ENCODE data around the gene SCFD2. TPM values are rescaled to one million over a fixed set of nuclear protein-coding genes. Genes with fewer than 3 reads are reported as not detected.
"Not testable (repeated sequence)": the region's sequence is repeated elsewhere in the genome, so short reads cannot be mapped to it uniquely, and the experiment has no call there.

SCFD2 gene
- total RNA-seq, 1 donor from 2014 or later, result 29.9 TPM

DNA sequence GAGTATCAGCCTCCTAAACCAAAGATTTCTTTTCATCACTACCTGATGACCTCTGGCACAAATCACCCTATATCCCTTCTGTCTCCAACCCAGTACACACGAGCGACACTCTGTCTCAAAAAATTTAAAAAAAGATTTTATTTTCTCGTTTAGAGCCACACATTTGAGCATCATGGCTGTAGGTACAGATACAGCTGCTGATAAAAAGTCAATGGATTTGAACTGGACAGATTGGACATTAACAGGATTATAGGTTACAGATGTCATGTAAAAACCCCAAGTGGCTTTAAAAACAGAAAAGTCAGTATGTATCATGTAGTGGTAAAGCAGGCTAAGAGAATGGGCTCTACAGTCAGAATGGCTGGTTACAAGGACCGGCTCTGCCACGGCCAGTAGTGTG is 171.1 kb downstream of the SCFD2 start:
- intact Hi-C loops (cut with micrococcal nuclease), result loop anchor here (5.0 to 10.0 kb wide), 4 partner anchors 180 to 898 kb away; partner anchors contain the start of gene LNX1

GRCh38 chr4:53193111-53193510 is 172.8 kb downstream of the SCFD2 start:
- intact Hi-C loops (cut with micrococcal nuclease), result loop anchor here (10.0 kb wide), 3 partner anchors 178 to 402 kb away; partner anchors contain the start of gene LNX1

DNA sequence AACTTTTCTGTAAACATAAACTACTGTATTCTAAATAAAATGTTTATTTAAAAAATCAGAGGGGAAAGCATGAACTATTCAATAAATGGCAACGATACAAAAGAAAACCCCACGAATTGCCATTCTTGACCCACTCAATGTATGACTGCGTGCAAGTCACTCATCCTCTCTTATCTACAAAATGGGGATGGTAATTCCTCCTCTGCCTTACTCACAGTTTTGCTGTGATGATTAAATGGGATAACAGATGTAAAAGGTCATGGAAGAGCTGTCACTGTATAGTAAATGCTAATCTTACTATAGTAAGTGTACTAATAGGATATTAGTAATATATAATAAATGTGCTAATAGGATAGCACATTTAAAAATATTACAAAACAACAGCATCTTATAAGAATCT is 173.4 kb downstream of the SCFD2 start:
- intact Hi-C loops (cut with micrococcal nuclease), result loop anchor here (10.0 kb wide), 3 partner anchors 178 to 402 kb away; partner anchors contain the start of gene LNX1

GRCh38 chr4:53191997-53192396 is 173.9 kb downstream of the SCFD2 start:
- intact Hi-C loops (cut with micrococcal nuclease), result loop anchor here (10.0 kb wide), 3 partner anchors 177 to 403 kb away; partner anchors contain the start of gene LNX1

DNA sequence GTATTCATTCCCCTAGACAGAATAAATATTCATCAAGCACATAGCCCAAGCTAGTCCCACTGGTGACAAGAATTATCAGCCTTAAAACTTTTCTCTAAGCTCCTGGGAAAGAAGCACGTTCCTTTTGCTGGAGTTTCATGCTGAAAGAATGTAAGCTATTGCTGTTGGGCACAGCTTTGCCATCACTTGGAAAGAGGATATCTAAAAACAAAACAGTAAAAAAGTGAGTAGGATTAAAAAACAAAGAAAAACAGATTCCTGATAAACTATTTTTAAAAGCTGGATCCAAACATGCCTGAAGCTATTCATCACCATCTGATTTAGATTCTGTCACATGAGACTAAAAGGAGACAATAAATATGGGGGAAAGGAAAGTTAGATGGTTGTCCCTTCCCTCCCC is 176.8 kb downstream of the SCFD2 start:
- intact Hi-C loops (cut with micrococcal nuclease), result no loop called here

DNA sequence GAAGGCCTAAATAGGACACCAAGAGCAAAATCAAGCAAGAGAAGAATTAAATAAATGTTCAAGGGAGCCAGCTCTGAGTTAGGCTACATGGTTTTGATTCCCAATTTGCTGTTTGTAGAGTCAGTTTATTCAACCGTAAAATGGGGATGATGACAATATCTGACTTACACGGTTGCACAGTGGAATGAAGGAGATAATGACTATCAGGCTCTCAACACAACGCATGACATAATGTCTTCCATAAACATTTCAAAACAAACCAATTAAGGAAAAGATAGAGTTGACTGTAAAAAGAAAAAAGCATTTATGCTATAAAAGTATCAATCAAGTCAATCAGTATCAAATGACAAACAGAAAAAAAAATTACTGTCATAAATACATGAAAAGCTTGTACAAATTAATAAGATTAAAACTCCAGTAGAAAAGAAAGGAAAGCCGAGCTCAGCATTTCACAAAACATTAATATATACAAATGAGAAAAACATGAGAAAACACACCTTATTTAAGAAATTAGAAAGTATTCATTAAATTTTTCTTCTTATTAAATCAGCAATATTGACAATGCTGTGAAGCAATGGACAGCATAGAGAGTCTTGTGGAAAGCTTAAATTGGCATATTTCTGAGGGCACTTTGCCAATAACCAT is 179.0 kb downstream of the SCFD2 start:
- intact Hi-C loops (cut with micrococcal nuclease), result no loop called here

DNA sequence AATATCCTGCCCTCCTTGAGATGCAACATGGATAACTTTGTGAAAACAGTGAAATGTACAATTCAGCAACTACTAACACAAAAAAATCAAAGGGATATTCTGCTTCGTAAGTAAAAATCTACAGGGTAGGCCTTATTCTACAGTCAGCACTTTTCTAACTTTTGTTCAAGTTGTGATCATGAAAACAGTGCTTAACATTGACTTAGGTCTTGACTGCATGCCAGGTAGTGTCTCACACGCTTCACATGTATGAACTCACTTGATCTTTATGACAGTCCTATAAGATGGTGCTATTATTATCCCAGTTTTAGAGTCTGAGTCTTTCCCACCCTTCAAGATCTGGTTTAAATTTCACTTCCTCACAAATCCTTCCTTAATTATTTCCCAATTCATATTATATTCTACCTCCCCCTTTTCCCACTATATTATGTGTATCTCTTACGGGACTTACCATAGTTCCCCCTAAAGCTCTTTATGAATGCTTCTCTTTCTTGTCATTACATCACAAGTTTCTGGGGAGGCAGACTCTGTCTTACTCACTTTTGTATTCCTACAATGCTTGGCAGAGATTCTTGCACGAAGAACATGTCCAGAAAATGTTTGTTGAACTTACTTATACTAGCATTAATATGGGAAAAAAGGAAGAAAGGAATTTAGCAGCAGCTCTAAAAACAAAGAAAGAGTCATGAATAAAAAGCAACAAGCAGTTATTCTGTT is 179.8 kb downstream of the SCFD2 start:
- intact Hi-C loops (cut with micrococcal nuclease), result no loop called here

- intact Hi-C loops (cut with micrococcal nuclease), result no loop called here
Measured at GRCh38 chr4:53183754-53184153, 182.1 kb downstream of the SCFD2 start.

- intact Hi-C loops (cut with micrococcal nuclease), result not testable (repeated sequence)
Measured at GRCh38 chr4:53177751-53178150, 188.1 kb downstream of the SCFD2 start.

DNA sequence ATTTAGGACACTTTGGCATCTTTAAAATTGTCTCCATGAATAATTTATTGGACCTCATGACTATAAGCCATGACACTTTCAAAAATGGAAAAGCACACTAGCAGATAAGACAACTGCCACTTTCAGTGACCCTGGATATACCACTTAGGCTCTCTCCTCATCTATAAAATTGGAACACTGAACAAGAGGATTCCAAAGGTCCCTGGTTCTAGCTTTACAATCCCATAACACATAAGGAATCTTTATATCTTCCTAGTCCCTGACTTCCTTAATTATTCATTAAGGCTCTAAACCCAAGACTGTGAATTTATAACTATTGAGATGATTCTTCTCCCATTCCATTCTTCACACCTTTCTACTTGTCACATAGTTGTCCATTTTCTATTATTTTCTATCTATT is 190.2 kb downstream of the SCFD2 start:
- intact Hi-C loops (cut with micrococcal nuclease), result no loop called here

DNA sequence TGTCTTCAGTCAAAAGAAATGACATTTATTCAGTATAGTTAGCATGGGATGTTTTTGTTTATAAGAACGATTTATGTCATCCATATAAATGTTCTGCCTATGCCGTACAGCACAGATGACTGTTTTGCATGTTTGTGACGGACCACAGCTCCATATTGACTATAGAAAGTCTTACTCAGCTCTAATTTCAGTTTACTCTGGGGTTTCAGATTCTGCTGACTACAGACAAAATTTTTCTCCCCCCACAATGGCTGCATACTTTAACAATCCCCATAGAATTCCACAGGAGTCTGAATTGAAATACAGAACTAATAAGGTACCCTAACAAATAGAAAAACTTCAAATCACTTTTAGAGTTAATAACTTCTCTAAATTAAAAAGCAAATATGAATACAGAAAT is 191.0 kb downstream of the SCFD2 start:
- intact Hi-C loops (cut with micrococcal nuclease), result no loop called here

- intact Hi-C loops (cut with micrococcal nuclease), result no loop called here
Measured at GRCh38 chr4:53173576-53173975, 192.3 kb downstream of the SCFD2 start.

DNA sequence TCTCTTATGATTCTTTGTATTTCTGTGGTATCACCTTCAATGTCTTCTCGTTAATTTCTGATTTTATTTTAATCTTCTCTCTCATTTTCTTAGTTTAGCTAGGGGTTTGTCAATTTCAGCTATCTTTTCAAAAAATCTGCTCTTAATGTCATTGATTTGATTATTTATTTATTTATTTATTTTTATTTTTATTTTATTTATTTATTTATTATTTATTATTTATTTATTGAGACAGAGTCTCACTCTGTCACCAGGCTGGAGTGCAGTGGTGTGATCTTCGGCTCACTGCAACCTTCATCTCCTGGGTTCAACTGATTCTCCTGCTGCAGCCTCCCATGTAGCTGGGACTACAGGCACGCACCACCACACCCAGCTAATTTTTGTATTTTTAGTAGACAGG is 194.1 kb downstream of the SCFD2 start:
- intact Hi-C loops (cut with micrococcal nuclease), result no loop called here

DNA sequence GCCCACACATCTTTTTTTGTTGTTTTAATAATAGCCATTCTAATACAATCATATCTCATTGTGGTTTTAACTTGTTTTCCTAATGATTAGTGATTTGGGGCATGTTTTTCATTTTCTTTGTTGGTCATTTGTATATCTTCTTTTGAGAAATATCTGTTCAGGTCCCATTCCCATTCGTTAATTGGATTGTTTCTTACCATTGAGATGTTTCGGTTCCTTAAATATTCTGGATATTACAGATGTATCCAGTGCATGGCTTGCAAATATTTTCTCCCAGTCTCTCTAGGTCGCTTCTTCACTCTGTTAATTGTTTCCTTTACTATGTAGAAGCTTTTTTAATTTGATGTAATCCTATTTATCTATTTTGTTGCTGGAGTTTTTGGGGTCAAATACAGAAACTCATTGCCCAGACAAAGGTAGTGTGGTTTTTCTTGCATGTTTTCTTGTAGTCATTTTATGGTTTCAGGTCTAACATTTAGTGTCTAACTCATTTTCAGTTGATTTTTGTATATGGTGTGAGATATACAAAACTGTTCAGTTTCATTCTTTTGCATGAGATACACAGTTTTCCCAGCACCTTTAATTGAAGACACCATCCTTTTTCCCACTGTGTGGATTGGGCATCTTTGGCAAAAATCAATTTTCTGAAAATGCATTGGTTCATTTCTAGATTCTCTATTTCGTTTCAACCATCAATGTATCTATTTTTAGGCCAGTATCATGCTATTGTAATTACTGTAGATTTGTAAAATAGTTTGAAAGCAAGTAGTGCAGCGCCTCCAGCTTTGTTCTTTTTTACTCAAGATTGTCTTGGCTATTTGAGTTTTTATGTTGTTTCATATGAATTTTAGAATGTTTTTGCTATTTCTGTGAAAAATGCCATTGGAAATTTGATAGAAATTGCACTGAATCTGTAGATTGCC is 195.9 kb downstream of the SCFD2 start:
- intact Hi-C loops (cut with micrococcal nuclease), result no loop called here

- intact Hi-C loops (cut with micrococcal nuclease), result no loop called here
Measured at GRCh38 chr4:53168228-53168627, 197.6 kb downstream of the SCFD2 start.

DNA sequence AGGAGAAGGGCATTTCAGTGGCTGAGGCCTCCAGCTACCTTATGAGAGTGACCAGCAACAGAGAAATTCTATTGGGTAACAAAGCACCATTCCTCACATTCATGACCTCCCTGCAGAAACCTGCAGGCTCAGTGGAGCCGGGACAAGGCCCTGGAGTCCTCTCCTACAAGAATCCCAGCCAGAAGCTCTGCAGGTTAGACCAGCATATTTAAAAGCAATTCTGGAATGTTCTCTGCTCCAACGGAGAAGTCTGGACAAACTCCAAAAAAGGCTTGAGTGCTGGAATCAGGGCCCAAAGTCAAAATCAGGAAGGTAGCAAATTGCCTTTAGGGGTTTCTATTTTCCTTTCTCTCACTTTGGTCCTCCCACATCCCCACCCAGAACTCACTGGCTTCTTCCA is 202.9 kb downstream of the SCFD2 start:
- intact Hi-C loops (cut with micrococcal nuclease), result no loop called here

GRCh38 chr4:53161787-53162433 is 204.0 kb downstream of the SCFD2 start:
- intact Hi-C loops (cut with micrococcal nuclease), result no loop called here

DNA sequence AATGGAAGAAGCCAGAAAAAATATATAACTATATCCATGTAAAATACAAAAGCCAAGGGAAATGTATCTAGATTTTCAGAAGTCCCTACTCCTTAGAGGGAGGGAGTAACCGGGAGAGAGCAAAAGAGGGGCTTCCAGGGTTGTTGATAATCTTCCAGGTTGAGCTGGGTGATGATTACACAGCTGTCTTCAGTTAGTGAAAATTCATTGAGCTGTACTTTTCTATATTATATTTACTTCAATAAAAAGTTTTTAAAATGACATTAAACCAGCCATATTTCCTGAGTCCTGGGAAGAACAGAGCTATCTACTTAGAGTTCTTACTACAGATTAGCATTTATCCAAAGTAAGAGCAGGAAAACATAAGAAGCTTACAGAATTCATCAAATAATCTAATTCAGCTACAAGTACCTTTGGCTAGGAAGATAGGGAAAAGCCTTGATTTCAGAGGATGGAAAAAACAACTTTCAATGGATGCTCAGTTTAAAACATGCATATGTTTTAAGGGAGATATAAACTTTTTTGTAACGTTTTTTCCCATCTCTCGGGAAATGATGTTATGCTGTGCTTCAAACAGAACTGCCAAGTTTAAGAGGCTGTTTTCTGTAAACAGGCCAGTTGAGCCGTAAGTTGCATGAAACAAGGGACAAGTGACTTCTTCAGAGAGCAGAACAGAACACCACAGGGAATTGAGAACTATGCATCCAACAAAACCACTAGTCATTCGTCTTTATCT is 204.6 kb downstream of the SCFD2 start:
- intact Hi-C loops (cut with micrococcal nuclease), result no loop called here

GRCh38 chr4:53156896-53157295 is 209.0 kb downstream of the SCFD2 start:
- intact Hi-C loops (cut with micrococcal nuclease), result no loop called here

- intact Hi-C loops (cut with micrococcal nuclease), result no loop called here
Measured at GRCh38 chr4:53152467-53152866, 213.4 kb downstream of the SCFD2 start.

GRCh38 chr4:53151489-53151788 is 214.4 kb downstream of the SCFD2 start:
- intact Hi-C loops (cut with micrococcal nuclease), result no loop called here
